K562 (cell line): ENCODE results near the gene RANBP3. TPM values are rescaled to one million over a fixed set of nuclear protein-coding genes. Genes with fewer than 3 reads are reported as not detected.

Source experiments
- ARID2 ChIP-seq: fragments of 450-650 bp; IDR thresholded peaks from 2 replicates; pipeline ENCODE4 v1.6.1; 2017; ENCODE audit warnings: antibody characterized with exemption, mild to moderate bottlenecking
- EHMT2 ChIP-seq: fragments of 450-650 bp; IDR thresholded peaks from 2 replicates; pipeline ENCODE4 v1.6.1; 2018; ENCODE audit warnings: antibody characterized with exemption
- HSF4 ChIP-seq: fragments of 250-450 bp; sonication (Bioruptor Pico); IDR thresholded peaks from 2 replicates; pipeline ENCODE4 v2.1.2; 2022; ENCODE audit warnings: mild to moderate bottlenecking, moderate library complexity, borderline replicate concordance
- REST ChIP-seq, 2 experiments: fragments of 450-650 bp; formaldehyde crosslinking in 1 of 2; IDR thresholded peaks; 2 replicates each; pipeline versions ENCODE4 v1.4.0 to v1.6.1; 2014 to 2020; ENCODE audit warnings: mild to moderate bottlenecking in 2 of 2, borderline replicate concordance in 1 of 2, low read depth in 1 of 2
- TCF3 ChIP-seq: sonication (generic); formaldehyde crosslinking; IDR thresholded peaks from 2 replicates; pipeline ENCODE4 v1.4.0; 2020; ENCODE audit warnings: mild to moderate bottlenecking, missing genetic modification reagents
- polyA plus RNA-seq, 8 experiments: library from polyadenylated mRNA; depleted of rRNA in 4 of 8; stranded (reverse) in 5 of 8; unstranded in 3 of 8; fragments of >200 nt; fragmentation: Nextera tagmentation in 2 of 8; fragmentation: Illumina TruSeq in 1 of 8; extraction: Ambion mirVana in 2 of 8; extraction: Trizol in 1 of 8; gene quantifications; 2 replicates each; pipeline versions ENCODE4 v1.2.1 to v1.2.3, GENCODE V29; 2011 to 2014; ENCODE audit warnings: inconsistent platforms in 1 of 8, missing spikeins in 1 of 8
- total RNA-seq, 7 experiments: library from RNA; depleted of rRNA in 6 of 7; stranded (reverse); fragments of >200 nt in 6 of 7; fragmentation: Illumina TruSeq in 2 of 7; extraction: Trizol in 2 of 7; gene quantifications; 2 replicates each; pipeline versions ENCODE4 v1.2.1 to v1.2.3, GENCODE V29; 2011 to 2021; ENCODE audit warnings: low replicate concordance in 1 of 7
- TF ChIP-seq, protein P1 (sequence below): fragments of 200-600 bp; sonication (generic); IDR thresholded peaks from one replicate; pipeline ENCODE4 v1.6.1; 2012; ENCODE audit warnings: mild to moderate bottlenecking, low read depth, low read length, inconsistent platforms
- TF ChIP-seq, protein P2 (sequence below): fragments of 200-800 bp; sonication (Bioruptor generic); IDR thresholded peaks from 2 replicates; pipeline ENCODE4 v1.6.1; 2017; ENCODE audit warnings: missing genetic modification characterization, missing compliant biosample characterization

The RANBP3 gene
- total and polyA plus RNA-seq, 9 of the 15 experiments (the other 6 are each of a cell fraction or from before 2014, with no cell fraction given) = 0.90 to 95.1 (median 63.2) TPM

DNA sequence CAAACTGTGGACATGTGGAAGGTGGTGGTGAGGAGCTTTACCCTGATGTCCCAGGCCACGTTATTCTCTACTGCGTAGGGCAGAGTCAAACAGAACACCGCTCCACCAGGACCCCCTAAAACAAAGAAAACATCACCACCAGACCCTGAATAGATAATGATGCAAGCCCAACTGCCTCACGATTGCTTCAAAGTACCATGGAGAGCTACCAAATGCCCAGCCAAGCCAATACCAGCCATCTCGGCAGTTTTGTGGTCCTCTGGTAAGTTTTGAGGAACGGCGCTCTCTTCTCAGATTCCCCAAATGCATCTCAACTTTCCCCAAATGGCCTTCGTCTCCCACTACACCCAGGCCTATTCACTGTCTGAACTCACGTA, 5.6 kb downstream of the RANBP3 start (continued):
- TF ChIP-seq, protein P1, sequence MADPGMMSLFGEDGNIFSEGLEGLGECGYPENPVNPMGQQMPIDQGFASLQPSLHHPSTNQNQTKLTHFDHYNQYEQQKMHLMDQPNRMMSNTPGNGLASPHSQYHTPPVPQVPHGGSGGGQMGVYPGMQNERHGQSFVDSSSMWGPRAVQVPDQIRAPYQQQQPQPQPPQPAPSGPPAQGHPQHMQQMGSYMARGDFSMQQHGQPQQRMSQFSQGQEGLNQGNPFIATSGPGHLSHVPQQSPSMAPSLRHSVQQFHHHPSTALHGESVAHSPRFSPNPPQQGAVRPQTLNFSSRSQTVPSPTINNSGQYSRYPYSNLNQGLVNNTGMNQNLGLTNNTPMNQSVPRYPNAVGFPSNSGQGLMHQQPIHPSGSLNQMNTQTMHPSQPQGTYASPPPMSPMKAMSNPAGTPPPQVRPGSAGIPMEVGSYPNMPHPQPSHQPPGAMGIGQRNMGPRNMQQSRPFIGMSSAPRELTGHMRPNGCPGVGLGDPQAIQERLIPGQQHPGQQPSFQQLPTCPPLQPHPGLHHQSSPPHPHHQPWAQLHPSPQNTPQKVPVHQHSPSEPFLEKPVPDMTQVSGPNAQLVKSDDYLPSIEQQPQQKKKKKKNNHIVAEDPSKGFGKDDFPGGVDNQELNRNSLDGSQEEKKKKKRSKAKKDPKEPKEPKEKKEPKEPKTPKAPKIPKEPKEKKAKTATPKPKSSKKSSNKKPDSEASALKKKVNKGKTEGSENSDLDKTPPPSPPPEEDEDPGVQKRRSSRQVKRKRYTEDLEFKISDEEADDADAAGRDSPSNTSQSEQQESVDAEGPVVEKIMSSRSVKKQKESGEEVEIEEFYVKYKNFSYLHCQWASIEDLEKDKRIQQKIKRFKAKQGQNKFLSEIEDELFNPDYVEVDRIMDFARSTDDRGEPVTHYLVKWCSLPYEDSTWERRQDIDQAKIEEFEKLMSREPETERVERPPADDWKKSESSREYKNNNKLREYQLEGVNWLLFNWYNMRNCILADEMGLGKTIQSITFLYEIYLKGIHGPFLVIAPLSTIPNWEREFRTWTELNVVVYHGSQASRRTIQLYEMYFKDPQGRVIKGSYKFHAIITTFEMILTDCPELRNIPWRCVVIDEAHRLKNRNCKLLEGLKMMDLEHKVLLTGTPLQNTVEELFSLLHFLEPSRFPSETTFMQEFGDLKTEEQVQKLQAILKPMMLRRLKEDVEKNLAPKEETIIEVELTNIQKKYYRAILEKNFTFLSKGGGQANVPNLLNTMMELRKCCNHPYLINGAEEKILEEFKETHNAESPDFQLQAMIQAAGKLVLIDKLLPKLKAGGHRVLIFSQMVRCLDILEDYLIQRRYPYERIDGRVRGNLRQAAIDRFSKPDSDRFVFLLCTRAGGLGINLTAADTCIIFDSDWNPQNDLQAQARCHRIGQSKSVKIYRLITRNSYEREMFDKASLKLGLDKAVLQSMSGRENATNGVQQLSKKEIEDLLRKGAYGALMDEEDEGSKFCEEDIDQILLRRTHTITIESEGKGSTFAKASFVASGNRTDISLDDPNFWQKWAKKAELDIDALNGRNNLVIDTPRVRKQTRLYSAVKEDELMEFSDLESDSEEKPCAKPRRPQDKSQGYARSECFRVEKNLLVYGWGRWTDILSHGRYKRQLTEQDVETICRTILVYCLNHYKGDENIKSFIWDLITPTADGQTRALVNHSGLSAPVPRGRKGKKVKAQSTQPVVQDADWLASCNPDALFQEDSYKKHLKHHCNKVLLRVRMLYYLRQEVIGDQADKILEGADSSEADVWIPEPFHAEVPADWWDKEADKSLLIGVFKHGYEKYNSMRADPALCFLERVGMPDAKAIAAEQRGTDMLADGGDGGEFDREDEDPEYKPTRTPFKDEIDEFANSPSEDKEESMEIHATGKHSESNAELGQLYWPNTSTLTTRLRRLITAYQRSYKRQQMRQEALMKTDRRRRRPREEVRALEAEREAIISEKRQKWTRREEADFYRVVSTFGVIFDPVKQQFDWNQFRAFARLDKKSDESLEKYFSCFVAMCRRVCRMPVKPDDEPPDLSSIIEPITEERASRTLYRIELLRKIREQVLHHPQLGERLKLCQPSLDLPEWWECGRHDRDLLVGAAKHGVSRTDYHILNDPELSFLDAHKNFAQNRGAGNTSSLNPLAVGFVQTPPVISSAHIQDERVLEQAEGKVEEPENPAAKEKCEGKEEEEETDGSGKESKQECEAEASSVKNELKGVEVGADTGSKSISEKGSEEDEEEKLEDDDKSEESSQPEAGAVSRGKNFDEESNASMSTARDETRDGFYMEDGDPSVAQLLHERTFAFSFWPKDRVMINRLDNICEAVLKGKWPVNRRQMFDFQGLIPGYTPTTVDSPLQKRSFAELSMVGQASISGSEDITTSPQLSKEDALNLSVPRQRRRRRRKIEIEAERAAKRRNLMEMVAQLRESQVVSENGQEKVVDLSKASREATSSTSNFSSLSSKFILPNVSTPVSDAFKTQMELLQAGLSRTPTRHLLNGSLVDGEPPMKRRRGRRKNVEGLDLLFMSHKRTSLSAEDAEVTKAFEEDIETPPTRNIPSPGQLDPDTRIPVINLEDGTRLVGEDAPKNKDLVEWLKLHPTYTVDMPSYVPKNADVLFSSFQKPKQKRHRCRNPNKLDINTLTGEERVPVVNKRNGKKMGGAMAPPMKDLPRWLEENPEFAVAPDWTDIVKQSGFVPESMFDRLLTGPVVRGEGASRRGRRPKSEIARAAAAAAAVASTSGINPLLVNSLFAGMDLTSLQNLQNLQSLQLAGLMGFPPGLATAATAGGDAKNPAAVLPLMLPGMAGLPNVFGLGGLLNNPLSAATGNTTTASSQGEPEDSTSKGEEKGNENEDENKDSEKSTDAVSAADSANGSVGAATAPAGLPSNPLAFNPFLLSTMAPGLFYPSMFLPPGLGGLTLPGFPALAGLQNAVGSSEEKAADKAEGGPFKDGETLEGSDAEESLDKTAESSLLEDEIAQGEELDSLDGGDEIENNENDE = no peak
- TF ChIP-seq, protein P2, sequence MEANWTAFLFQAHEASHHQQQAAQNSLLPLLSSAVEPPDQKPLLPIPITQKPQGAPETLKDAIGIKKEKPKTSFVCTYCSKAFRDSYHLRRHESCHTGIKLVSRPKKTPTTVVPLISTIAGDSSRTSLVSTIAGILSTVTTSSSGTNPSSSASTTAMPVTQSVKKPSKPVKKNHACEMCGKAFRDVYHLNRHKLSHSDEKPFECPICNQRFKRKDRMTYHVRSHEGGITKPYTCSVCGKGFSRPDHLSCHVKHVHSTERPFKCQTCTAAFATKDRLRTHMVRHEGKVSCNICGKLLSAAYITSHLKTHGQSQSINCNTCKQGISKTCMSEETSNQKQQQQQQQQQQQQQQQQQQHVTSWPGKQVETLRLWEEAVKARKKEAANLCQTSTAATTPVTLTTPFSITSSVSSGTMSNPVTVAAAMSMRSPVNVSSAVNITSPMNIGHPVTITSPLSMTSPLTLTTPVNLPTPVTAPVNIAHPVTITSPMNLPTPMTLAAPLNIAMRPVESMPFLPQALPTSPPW (CRISPR knock-in tag) = no peak
- TF ChIP-seq REST (IDR thresholded peaks at IDR 0.05; ENCODE audit: borderline replicate concordance) = peak; percentile 71
- no peak for TF ChIP-seq REST (CRISPR knock-in tag; IDR thresholded peaks at IDR 0.05; ENCODE audit: low read depth)
- no peak for TF ChIP-seq TCF3 (CRISPR knock-in tag)
- no peak for TF ChIP-seq ARID2
- TF ChIP-seq EHMT2 = peak; percentile 28; the same call in 1 of the 2 replicates
- no peak for TF ChIP-seq HSF4 (CRISPR knock-in tag)
